Activated T-helper 9 cell treated with anti-CD3 and anti-CD28 coated beads, Interleukin-2, amount 50 U/mL, for 16 hours (primary cell): ENCODE data around the gene CDK17.
A peak's percentile ranks its signal among the peaks of the same experiment; 100 is the strongest.

Experiments used
- DNase-seq: peaks from one replicate; pipeline ENCODE4 v3.0.0-alpha.2; 2020; ENCODE audit warnings: low read depth

Gene CDK17

GRCh38 chr12:96237465-96238077 lies 162.7 kb downstream of the CDK17 start:
- peak; percentile 48 for DNase-seq

GRCh38 chr12:96237035-96237434 lies 163.2 kb downstream of the CDK17 start:
- DNase-seq: no peak

GRCh38 chr12:96236221-96236822 lies 163.9 kb downstream of the CDK17 start:
- no peak for DNase-seq

GRCh38 chr12:96235484-96235826 lies 164.8 kb downstream of the CDK17 start:
- DNase-seq: no peak

GRCh38 chr12:96234591-96235483 lies 165.4 kb downstream of the CDK17 start:
- no peak for DNase-seq

GRCh38 chr12:96233939-96234461 lies 166.2 kb downstream of the CDK17 start:
- DNase-seq: no peak

- no peak for DNase-seq
Measured at GRCh38 chr12:96233168-96233567, 167.1 kb downstream of the CDK17 start.

GRCh38 chr12:96230646-96231045 lies 169.6 kb downstream of the CDK17 start:
- DNase-seq: no peak

GRCh38 chr12:96228566-96229248 lies 171.5 kb downstream of the CDK17 start:
- DNase-seq: no peak
